ENCODE data around the gene SEC14L1.

DNA sequence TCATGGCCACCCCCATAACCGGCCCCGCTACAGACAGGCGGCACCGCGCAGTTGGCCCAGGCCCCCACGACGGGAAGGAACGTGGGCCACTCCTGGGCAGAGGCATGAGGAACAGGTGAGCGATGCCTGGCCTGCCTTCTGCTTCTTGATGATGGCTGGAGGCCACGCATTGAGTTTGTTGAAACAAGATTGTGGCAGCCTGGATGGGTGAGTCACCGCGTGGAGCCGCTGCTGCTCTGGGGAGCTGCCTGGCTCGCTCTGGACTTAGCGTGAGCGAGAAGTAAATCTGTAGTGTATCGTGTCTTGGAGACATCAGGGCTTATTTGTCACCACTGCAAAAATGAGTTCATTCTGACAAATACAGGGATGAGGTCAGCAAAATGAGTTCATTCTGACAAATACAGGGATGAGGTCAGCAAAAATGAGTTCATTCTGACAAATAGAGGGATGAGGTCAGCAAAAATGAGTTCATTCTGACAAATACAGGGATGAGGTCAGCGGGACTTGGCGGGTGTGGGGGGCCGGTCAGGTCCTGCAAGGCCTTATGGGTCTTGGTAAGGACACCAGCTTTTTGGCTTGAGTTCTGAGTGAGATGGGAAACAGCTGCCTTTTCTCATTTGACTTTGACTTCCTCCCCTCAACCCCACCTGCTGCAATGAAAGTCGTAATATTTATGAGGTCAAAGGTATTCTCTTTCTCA is 93.0 kb downstream of the SEC14L1 start:
- no peak for TF ChIP-seq CTCF (IDR thresholded peaks at IDR 0.05; ENCODE audit: insufficient read depth, low read depth, low read length)
- TF ChIP-seq EZH2 (IDR thresholded peaks at IDR 0.05; ENCODE audit: insufficient read depth, low read length) = no peak
